Left renal cortex interstitium (tissue), 4 donors: Measurements from ENCODE around the gene HAPLN3. TPM values are rescaled to one million over a fixed set of nuclear protein-coding genes. Genes with fewer than 3 reads are reported as not detected.

ENCODE experiments used
- DNase-seq, 4 donors: peaks; one replicate each; pipeline ENCODE4 v3.0.0-alpha.2; 2013; ENCODE audit warnings: low read depth in 4 of 4, low spot score in 2 of 4, missing footprints in 1 of 4
- polyA plus RNA-seq, 4 donors: library from polyadenylated mRNA; unstranded; fragments of 120-200 nt; gene quantifications; one replicate each; pipeline ENCODE4 v1.2.1, GENCODE V29; 2013; ENCODE audit not compliant: insufficient read length in 4 of 4

The HAPLN3 gene
- polyA plus RNA-seq, 4 donors = 2.1 to 5.0 (median 4.1) TPM

- no peak for DNase-seq
Observed at GRCh38 chr15:88897142-88897455, 1.8 kb upstream of the HAPLN3 start.

GRCh38 chr15:88896333-88897033 lies 1.1 kb upstream of the HAPLN3 start:
- no peak for DNase-seq

GRCh38 chr15:88894348-88894818 lies 961 bp downstream of the HAPLN3 start:
- no peak for DNase-seq

GRCh38 chr15:88891540-88892254 lies 3.6 kb downstream of the HAPLN3 start:
- no peak for DNase-seq

GRCh38 chr15:88890495-88890894 lies 4.8 kb downstream of the HAPLN3 start:
- DNase-seq = no peak

- DNase-seq = no peak
Observed at GRCh38 chr15:88888719-88889118, 6.6 kb downstream of the HAPLN3 start.

- DNase-seq = no peak
Observed at GRCh38 chr15:88887068-88887580, 8.2 kb downstream of the HAPLN3 start.

GRCh38 chr15:88882785-88883184 lies 12.6 kb downstream of the HAPLN3 start:
- DNase-seq = no peak

GRCh38 chr15:88881775-88882174 lies 13.6 kb downstream of the HAPLN3 start:
- no peak for DNase-seq

GRCh38 chr15:88880944-88881740 lies 14.2 kb downstream of the HAPLN3 start:
- no peak for DNase-seq

GRCh38 chr15:88878720-88879184 lies 16.6 kb downstream of the HAPLN3 start:
- DNase-seq = no peak

GRCh38 chr15:88877906-88878305 lies 17.4 kb downstream of the HAPLN3 start:
- no peak for DNase-seq

GRCh38 chr15:88877415-88877814 lies 17.9 kb downstream of the HAPLN3 start:
- DNase-seq = no peak

GRCh38 chr15:88876573-88876972 lies 18.8 kb downstream of the HAPLN3 start:
- DNase-seq = no peak

GRCh38 chr15:88874684-88875083 lies 20.7 kb downstream of the HAPLN3 start:
- DNase-seq = no peak

GRCh38 chr15:88874275-88874674 lies 21.1 kb downstream of the HAPLN3 start:
- no peak for DNase-seq

- no peak for DNase-seq
Observed at GRCh38 chr15:88873786-88874185, 21.6 kb downstream of the HAPLN3 start.

GRCh38 chr15:88872706-88873105 lies 22.6 kb downstream of the HAPLN3 start:
- DNase-seq = no peak

- no peak for DNase-seq
Observed at GRCh38 chr15:88872106-88872505, 23.2 kb downstream of the HAPLN3 start.

- no peak for DNase-seq
Observed at GRCh38 chr15:88871313-88871712, 24.0 kb downstream of the HAPLN3 start.

GRCh38 chr15:88866295-88866881 lies 29.0 kb downstream of the HAPLN3 start:
- no peak for DNase-seq
